D721Med (cell line): ENCODE results near the gene CCDC106.
A peak's percentile ranks its signal among the peaks of the same experiment; 100 is the strongest.

ENCODE experiments used
- DNase-seq: peaks from one replicate; pipeline ENCODE4 v3.0.0; 2011; ENCODE audit warnings: low spot score; ENCODE audit not compliant: insufficient read length
- FAIRE-seq: peaks from 2 replicates; lab custom pipeline; 2011; peaks lifted over from hg19 to GRCh38; lab: Jason Lieb, UNC
- CTCF ChIP-seq: IDR thresholded peaks from 2 replicates; pipeline ENCODE4 v1.5.1; 2012; ENCODE audit warnings: mild to moderate bottlenecking, control low read depth; ENCODE audit not compliant: insufficient read depth; ENCODE audit errors: missing control alignments

CCDC106 gene

DNA sequence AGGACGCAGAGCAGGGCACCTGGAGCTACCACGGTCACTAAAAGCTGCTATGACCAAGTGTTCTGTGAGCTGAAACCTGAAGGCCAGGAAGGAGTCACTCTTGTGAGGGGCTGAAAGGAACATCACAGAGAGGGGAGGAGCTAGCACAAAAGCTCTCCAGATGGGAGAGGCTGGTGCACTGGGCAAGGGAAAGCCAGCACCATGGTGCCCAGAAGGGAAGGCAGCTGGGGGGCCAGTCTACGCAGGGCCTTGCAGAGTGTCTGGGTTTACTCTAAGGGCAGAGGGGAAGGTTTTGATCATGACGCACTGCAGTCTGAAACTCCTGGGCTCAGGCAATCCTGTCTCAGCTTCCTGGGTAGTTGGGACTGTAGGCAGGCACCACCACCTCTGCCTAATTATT is 11.3 kb upstream of the CCDC106 start:
- TF ChIP-seq CTCF = no peak
- DNase-seq = no peak
- FAIRE-seq = no peak

DNA sequence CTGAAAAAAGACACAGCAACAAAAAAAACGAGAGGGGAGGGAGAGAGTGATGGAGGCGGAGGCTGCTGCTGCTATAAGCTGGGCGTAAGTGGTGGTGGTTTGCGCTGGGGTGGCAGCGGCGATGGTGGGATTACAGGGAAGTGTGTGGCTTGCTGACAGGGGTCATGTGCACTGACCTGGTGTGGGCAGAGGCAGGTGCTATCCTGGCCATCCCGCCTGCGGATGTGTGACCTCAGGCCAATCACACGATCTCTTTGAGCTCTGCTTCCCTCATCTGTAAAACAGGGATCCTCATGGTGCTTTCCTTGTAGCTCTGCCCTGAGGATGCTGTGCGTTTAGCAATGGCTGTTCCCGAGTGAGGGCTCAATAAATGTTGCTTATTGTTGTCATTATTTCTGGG is 10.5 kb upstream of the CCDC106 start:
- TF ChIP-seq CTCF = no peak
- FAIRE-seq (no peak), DNase-seq (no peak)

DNA sequence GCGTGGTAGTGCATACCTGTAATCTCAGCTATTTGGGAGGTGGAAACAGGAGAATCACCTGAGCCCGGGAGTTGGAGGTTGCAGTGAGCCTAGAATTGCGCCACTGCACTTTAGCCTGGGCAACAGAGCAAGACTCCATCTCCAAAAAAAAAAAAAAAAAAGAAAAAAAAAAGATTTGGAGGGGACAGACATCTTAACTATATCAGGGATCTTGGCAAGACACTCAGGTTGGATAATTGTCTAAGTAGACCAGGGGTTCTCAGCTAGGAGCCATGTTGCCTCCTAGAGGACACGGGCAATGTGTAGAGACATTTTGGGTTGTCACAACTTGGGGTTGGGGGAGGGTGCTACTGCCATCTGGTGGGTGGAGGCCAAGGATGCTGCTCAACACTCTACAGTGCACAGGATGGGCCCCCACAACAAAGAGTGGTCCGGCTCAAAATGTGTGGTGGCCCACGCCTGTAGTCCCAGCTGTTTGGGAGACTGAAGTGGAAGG is 9.1 kb upstream of the CCDC106 start:
- DNase-seq (no peak), FAIRE-seq (no peak)
- TF ChIP-seq CTCF = peak; percentile 39

- FAIRE-seq = no peak
- no peak for DNase-seq
- TF ChIP-seq CTCF = peak; percentile 61
Observed at GRCh38 chr19:55640043-55640576, 7.9 kb upstream of the CCDC106 start.

DNA sequence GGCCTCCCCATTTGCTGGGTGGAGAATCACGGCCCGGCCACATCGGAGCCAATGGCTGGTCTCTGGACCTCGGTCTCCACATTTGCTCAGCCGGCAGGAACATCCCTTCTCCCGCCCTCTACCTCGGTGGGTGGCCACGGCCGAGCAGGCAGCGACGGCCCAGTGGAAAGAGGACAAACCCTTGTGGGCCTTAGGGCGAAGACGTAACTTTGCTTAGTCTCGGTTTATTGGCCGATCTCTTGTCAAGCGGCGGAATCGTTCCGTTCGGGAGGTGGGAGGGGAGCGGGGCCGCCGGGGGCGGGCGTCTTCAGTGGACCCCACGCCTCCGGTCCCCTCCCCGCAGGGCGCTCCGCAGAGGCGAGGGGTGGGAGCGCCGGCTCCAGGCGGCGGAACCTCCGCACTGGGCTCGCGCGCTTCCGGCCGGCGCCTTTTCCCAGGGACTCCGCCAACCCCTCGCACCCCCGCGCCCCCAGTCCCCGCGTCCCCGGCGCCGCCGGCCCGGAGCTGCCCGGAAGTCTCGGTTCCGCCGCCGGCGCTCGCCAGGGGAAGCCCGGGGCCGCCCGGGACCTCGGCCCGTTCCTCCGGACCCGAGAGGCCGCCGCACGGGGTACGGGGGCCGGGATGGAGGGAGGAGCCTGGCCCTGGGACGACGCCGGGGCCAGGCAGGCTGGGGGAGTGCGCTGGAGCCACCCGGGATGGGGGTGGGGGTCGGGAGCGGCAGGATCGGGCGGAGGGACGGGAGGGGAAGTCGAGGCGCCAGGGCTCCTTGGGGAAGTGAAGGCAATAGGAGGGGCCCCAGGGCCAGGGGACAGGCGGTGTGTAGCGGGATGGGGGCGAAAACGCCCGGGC is 7.2 kb upstream of the CCDC106 start, which contains the start of gene ZNF580:
ZNF580 (plus strand) TSS at position 426 of the 849 bp plus-strand sequence. CDS start 1,507 bp downstream, outside the sequence.
- no peak for FAIRE-seq
- DNase-seq = peak; percentile 79
- no peak for TF ChIP-seq CTCF

DNA sequence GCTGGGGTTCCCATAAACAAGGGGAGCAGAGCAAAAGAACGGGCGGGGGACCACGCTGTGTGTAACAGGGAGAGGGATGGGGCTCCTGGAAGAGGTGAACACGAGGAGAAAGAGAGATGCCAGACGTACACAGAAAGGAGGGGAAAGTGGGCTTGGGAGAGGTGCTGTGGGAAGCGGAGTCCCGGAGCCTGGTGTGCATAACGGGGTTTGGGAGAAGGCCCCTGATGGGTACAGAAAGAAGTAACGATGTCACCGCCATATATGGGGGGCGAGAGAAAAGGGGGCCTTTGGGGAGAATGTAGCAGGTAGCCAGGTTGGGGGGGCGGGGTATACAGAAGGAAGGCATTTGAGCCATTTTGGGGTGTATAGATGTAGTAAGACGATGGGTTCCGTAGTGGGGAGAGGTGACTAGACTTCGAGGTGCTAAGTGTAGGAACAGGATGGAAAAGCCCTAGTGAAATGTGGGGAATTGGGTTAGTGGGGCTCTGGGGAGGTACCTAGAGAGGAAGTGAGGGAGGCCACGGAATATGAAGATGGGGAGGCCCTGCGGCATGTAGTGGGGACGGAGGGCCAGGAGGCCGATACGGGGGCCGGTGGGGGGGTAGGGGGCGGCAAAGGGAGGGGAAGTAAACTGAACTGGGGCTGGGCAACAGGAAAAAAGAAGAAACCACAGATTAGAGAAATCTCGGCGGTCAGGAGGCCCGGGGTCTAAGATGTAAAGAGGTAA is 6.4 kb upstream of the CCDC106 start:
- FAIRE-seq = no peak
- no peak for DNase-seq
- no peak for TF ChIP-seq CTCF
